Liver (tissue), 9 donors: Measurements from ENCODE around the gene GALNT10. TPM values are rescaled to one million over a fixed set of nuclear protein-coding genes. Genes with fewer than 3 reads are reported as not detected.

Experiments
- DNase-seq: peaks from one replicate; pipeline ENCODE4 v3.0.0-alpha.2; 2017; ENCODE audit warnings: low spot score
- H3K27ac ChIP-seq, 2 donors: one replicate each; pipeline ENCODE4 v1.7.0; 2013; ENCODE audit warnings: inconsistent platforms in 2 of 2, low read length in 2 of 2, control low read depth in 1 of 2, low read depth in 1 of 2, mild to moderate bottlenecking in 1 of 2
- H3K27me3 ChIP-seq, 4 donors: one replicate each; pipeline versions ENCODE4 v1.6.1 to v1.7.0; 2013; ENCODE audit warnings: low read length in 3 of 4, inconsistent platforms in 1 of 4, mild to moderate bottlenecking in 1 of 4, moderate library complexity in 1 of 4; ENCODE audit not compliant: control insufficient read depth in 4 of 4, insufficient read depth in 4 of 4
- H3K36me3 ChIP-seq, 4 donors: one replicate each; pipeline versions ENCODE4 v1.6.1 to v1.7.0; 2013; ENCODE audit warnings: low read length in 3 of 4, mild to moderate bottlenecking in 3 of 4, low read depth in 1 of 4, moderate library complexity in 1 of 4; ENCODE audit not compliant: control insufficient read depth in 4 of 4, insufficient read depth in 3 of 4
- H3K4me1 ChIP-seq, 4 donors: one replicate each; pipeline versions ENCODE4 v1.6.1 to v1.7.0; 2013; ENCODE audit warnings: low read length in 3 of 4, mild to moderate bottlenecking in 3 of 4, moderate library complexity in 1 of 4; ENCODE audit not compliant: control insufficient read depth in 4 of 4, insufficient read depth in 4 of 4
- H3K4me3 ChIP-seq, 3 donors: one replicate each; pipeline versions ENCODE4 v1.6.1 to v1.7.0; 2013; ENCODE audit warnings: low read length in 3 of 3, control low read depth in 1 of 3, low read depth in 1 of 3, mild to moderate bottlenecking in 1 of 3
- H3K9ac ChIP-seq, 2 donors: one replicate each; pipeline ENCODE4 v1.7.0; 2013; ENCODE audit warnings: low read length in 2 of 2, mild to moderate bottlenecking in 2 of 2, moderate library complexity in 2 of 2, control low read depth in 1 of 2, low read depth in 1 of 2
- H3K9me3 ChIP-seq, 4 donors: one replicate each; pipeline versions ENCODE4 v1.6.1 to v1.7.0; 2013; ENCODE audit warnings: low read length in 3 of 4; ENCODE audit not compliant: control insufficient read depth in 4 of 4
- ATF3 ChIP-seq: IDR thresholded peaks from 2 replicates; pipeline ENCODE4 v1.6.1; 2016; ENCODE audit warnings: antibody characterized with exemption
- EGR1 ChIP-seq, 2 donors: IDR thresholded peaks; 2 replicates each; pipeline ENCODE4 v1.6.1; 2016 to 2018; ENCODE audit warnings: antibody characterized with exemption in 2 of 2, low read depth in 2 of 2
- FOXA1 ChIP-seq: IDR thresholded peaks from 2 replicates; pipeline ENCODE4 v1.6.1; 2016; ENCODE audit warnings: antibody characterized with exemption
- FOXA2 ChIP-seq: IDR thresholded peaks from 2 replicates; pipeline ENCODE4 v1.6.1; 2016; ENCODE audit warnings: antibody characterized with exemption
- HNF4A ChIP-seq, 2 donors: conservative IDR thresholded peaks; 2 replicates each; pipeline ENCODE4 v1.6.1; 2016; ENCODE audit warnings: antibody characterized with exemption in 2 of 2, mild to moderate bottlenecking in 2 of 2
- HNF4G ChIP-seq: IDR thresholded peaks from 2 replicates; pipeline ENCODE4 v1.6.1; 2016; ENCODE audit warnings: antibody characterized with exemption
- JUND ChIP-seq, 2 donors: IDR thresholded peaks; 2 replicates each; pipeline ENCODE4 v1.6.1; 2016; ENCODE audit warnings: antibody characterized with exemption in 2 of 2
- RAD21 ChIP-seq, 2 donors: IDR thresholded peaks; 2 replicates each; pipeline ENCODE4 v1.6.1; 2016; ENCODE audit warnings: antibody characterized with exemption in 2 of 2, mild to moderate bottlenecking in 2 of 2
- REST ChIP-seq: IDR thresholded peaks from 2 replicates; pipeline ENCODE4 v1.6.1; 2016; ENCODE audit warnings: antibody characterized with exemption, mild to moderate bottlenecking
- RXRA ChIP-seq, 2 donors: IDR thresholded peaks; 2 replicates each; pipeline ENCODE4 v1.6.1; 2017 to 2018; ENCODE audit warnings: antibody characterized with exemption in 2 of 2, mild to moderate bottlenecking in 1 of 2
- SP1 ChIP-seq: IDR thresholded peaks from 2 replicates; pipeline ENCODE4 v1.6.1; 2018; ENCODE audit warnings: antibody characterized with exemption, mild to moderate bottlenecking
- TAF1 ChIP-seq: conservative IDR thresholded peaks from 2 replicates; pipeline ENCODE4 v1.6.1; 2016; ENCODE audit warnings: antibody characterized with exemption, mild to moderate bottlenecking
- ZBTB33 ChIP-seq: IDR thresholded peaks from 2 replicates; pipeline ENCODE4 v1.6.1; 2016; ENCODE audit warnings: antibody characterized with exemption
- polyA plus RNA-seq, 2 donors: library from polyadenylated mRNA; stranded (reverse) in 1 of 2; unstranded in 1 of 2; fragments of 200-250 nt in 1 of 2; fragments of >200 nt in 1 of 2; fragmentation: Nextera tagmentation in 1 of 2; extraction: Ambion mirVana in 1 of 2; gene quantifications; one replicate each; pipeline versions ENCODE4 v1.2.1 to v1.2.3, GENCODE V29; 2013 to 2015
- total RNA-seq, 2 donors: library from RNA; depleted of rRNA; stranded (reverse); fragments of >200 nt; gene quantifications; one replicate each; pipeline ENCODE4 v1.2.3, GENCODE V29; 2014
- donor health status: healthy.
- donor health status: healthy.
- donor health status: healthy.
- donor health status: healthy.
- donor health status: healthy.

Gene GALNT10
- total and polyA plus RNA-seq, 4 donors: 1.1 to 17.8 (median 5.3) TPM

- TF ChIP-seq EGR1 (IDR thresholded peaks at IDR 0.05; ENCODE audit: low read depth in 2 of 2) (no peak), HNF4G (no peak), RXRA (IDR thresholded peaks at IDR 0.05) (no peak)
Observed at GRCh38 chr5:154277499-154277898, 87.0 kb downstream of the GALNT10 start (continued).

GRCh38 chr5:154278186-154278585, 87.7 kb downstream of the GALNT10 start:
- Histone ChIP-seq H3K9ac (no peak overlapping the region), H3K27ac (no peak overlapping the region), H3K36me3 (no peaks in the 10 kb centered on the region), H3K4me3 (no peak overlapping the region), H3K9me3 (no peaks in the 10 kb centered on the region), H3K4me1 (no peaks in the 10 kb centered on the region), H3K27me3 (no peaks in the 10 kb centered on the region)
- DNase-seq: no peak
- TF ChIP-seq ZBTB33 (no peak), RAD21 (IDR thresholded peaks at IDR 0.05) (no peak), REST (no peak), SP1 (no peak), TAF1 (no peak), JUND (IDR thresholded peaks at IDR 0.05) (no peak), ATF3 (no peak), HNF4A (conservative IDR thresholded peaks at IDR 0.05) (no peak), EGR1 (IDR thresholded peaks at IDR 0.05; ENCODE audit: low read depth in 2 of 2) (no peak)

- no peak for DNase-seq
- H3K4me1 ChIP-seq: no peaks in the 10 kb centered on the region
- no peak for TF ChIP-seq FOXA2
- TF ChIP-seq FOXA1: no peak
- TF ChIP-seq EGR1 (IDR thresholded peaks at IDR 0.05; ENCODE audit: low read depth in 2 of 2): no peak
Observed at GRCh38 chr5:154278908-154279307, 88.4 kb downstream of the GALNT10 start.

More at GRCh38 chr5:154278908-154279307, 88.4 kb downstream of the GALNT10 start:
- Histone ChIP-seq H3K4me3 (no peak overlapping the region), H3K27ac (no peak overlapping the region), H3K36me3 (no peaks in the 10 kb centered on the region), H3K9me3 (no peaks in the 10 kb centered on the region), H3K9ac (no peak overlapping the region), H3K27me3 (no peaks in the 10 kb centered on the region)
